ENCODE results near the gene ZNF423.

DNA sequence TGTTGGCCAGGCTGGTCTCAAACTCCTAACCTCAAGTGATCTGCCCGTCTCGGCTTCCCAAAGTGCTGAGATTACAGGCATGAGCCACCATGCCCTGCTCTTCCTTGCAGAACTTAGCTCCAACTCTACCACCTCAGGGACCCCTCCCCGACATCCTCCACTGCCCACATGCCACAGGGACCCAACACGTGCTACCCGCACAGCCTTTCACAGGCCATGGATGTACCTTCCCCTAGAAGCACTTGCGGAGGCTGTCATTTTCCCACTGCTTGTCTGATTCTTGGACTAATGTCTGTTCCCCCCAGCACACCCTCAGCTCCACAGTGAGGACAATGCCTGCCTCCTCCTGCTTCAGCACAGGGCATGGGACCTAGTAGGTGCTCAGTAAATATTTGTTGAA is 147.4 kb downstream of the ZNF423 start:
- TF ChIP-seq, protein P1, sequence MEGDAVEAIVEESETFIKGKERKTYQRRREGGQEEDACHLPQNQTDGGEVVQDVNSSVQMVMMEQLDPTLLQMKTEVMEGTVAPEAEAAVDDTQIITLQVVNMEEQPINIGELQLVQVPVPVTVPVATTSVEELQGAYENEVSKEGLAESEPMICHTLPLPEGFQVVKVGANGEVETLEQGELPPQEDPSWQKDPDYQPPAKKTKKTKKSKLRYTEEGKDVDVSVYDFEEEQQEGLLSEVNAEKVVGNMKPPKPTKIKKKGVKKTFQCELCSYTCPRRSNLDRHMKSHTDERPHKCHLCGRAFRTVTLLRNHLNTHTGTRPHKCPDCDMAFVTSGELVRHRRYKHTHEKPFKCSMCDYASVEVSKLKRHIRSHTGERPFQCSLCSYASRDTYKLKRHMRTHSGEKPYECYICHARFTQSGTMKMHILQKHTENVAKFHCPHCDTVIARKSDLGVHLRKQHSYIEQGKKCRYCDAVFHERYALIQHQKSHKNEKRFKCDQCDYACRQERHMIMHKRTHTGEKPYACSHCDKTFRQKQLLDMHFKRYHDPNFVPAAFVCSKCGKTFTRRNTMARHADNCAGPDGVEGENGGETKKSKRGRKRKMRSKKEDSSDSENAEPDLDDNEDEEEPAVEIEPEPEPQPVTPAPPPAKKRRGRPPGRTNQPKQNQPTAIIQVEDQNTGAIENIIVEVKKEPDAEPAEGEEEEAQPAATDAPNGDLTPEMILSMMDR (IDR thresholded peaks at IDR 0.05), result no peak
- TF ChIP-seq TCF7L2 (IDR thresholded peaks at IDR 0.05; ENCODE audit: low read depth, low read length) (no peak), POLR2AphosphoS5 (IDR thresholded peaks at IDR 0.05; ENCODE audit: low read depth, low read length) (no peak)
